ENCODE results near the gene PDE3B. TPM values are rescaled to one million over a fixed set of nuclear protein-coding genes. Genes with fewer than 3 reads are reported as not detected.

Gene PDE3B
- total RNA-seq, 1 donor: 0.36 TPM

DNA sequence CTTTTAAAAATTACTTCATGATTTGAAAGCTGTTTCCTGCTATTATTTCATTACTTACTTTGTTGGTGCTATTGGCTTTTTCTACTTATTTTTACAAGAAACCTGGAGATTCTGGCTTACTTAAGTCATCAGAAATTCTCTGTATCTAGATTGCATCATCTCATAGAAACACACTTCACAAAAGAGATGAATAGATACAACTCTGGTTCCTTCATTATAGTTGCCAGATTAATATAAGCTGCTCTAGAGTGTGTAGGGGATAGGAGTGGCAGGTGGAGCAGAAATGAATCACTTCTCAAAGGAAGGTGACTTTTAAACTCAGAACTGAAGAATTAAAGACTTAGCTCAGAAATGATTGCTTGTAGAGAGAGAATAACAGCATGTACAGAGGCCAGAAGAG is 228.4 kb downstream of the PDE3B start:
- DNase-seq (ENCODE audit: insufficient read length, low spot score, missing footprints): no peak

DNA sequence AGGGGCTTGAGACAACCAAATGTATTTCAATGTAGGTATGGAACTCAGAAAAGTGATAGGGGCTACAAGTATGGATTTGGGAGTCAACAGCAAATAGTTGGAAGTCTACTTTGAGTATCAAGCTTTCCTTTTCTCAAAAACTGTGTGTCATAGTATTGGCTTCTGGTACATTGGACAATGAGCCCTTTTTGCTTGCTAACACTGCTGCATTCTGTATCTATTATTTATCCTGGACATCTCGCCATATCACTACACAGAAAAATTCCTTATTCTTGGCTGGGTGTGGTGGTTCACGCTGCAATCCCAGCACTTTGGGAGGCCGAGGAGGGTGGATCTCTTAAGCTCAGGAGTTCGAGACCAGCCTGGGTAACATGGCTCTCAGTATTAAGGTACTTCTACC is 230.0 kb downstream of the PDE3B start:
- no peak overlapping the region for H3K4me3 ChIP-seq (ENCODE audit: insufficient read depth, low read length)
- no peaks in the 10 kb centered on the region for H3K27me3 ChIP-seq (ENCODE audit: insufficient read depth, low read length)
- no peak overlapping the region for H3K27ac ChIP-seq (ENCODE audit: low read depth, low read length)
- no peaks in the 10 kb centered on the region for H3K4me1 ChIP-seq (ENCODE audit: insufficient read depth, low read length)
- no peaks in the 10 kb centered on the region for H3K36me3 ChIP-seq (ENCODE audit: insufficient read depth, low read length)
- H3K9me3 ChIP-seq (ENCODE audit: low read depth, low read length): no peaks in the 10 kb centered on the region
- no peak overlapping the region for H2AFZ ChIP-seq (ENCODE audit: low read length)
- TF ChIP-seq, protein P1, sequence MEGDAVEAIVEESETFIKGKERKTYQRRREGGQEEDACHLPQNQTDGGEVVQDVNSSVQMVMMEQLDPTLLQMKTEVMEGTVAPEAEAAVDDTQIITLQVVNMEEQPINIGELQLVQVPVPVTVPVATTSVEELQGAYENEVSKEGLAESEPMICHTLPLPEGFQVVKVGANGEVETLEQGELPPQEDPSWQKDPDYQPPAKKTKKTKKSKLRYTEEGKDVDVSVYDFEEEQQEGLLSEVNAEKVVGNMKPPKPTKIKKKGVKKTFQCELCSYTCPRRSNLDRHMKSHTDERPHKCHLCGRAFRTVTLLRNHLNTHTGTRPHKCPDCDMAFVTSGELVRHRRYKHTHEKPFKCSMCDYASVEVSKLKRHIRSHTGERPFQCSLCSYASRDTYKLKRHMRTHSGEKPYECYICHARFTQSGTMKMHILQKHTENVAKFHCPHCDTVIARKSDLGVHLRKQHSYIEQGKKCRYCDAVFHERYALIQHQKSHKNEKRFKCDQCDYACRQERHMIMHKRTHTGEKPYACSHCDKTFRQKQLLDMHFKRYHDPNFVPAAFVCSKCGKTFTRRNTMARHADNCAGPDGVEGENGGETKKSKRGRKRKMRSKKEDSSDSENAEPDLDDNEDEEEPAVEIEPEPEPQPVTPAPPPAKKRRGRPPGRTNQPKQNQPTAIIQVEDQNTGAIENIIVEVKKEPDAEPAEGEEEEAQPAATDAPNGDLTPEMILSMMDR (IDR thresholded peaks at IDR 0.05; ENCODE audit: extremely low read depth, low read depth, low read length): no peak
- DNase-seq (ENCODE audit: insufficient read length, low spot score, missing footprints): no peak
- no peaks in the 10 kb centered on the region for H3K79me2 ChIP-seq (ENCODE audit: insufficient read depth, low read length)
- H3K4me2 ChIP-seq (ENCODE audit: insufficient read depth, low read length): no peak overlapping the region
- no peaks in the 10 kb centered on the region for H4K20me1 ChIP-seq (ENCODE audit: insufficient read depth, low read length)

More for the DNA sequence above, 228.4 kb downstream of the PDE3B start:
- no peak overlapping the region for H2AFZ ChIP-seq (ENCODE audit: low read length)
- H3K27me3 ChIP-seq (ENCODE audit: insufficient read depth, low read length): no peaks in the 10 kb centered on the region
- no peak overlapping the region for H3K27ac ChIP-seq (ENCODE audit: low read depth, low read length)
- H3K36me3 ChIP-seq (ENCODE audit: insufficient read depth, low read length): no peaks in the 10 kb centered on the region
- no peaks in the 10 kb centered on the region for H3K9me3 ChIP-seq (ENCODE audit: low read depth, low read length)
- no peak overlapping the region for H3K4me2 ChIP-seq (ENCODE audit: insufficient read depth, low read length)
- H3K4me3 ChIP-seq (ENCODE audit: insufficient read depth, low read length): no peak overlapping the region
- H4K20me1 ChIP-seq (ENCODE audit: insufficient read depth, low read length): no peaks in the 10 kb centered on the region
- TF ChIP-seq, protein P1 (IDR thresholded peaks at IDR 0.05; ENCODE audit: extremely low read depth, low read depth, low read length): no peak
- H3K4me1 ChIP-seq (ENCODE audit: insufficient read depth, low read length): no peaks in the 10 kb centered on the region
- H3K79me2 ChIP-seq (ENCODE audit: insufficient read depth, low read length): no peaks in the 10 kb centered on the region

DNA sequence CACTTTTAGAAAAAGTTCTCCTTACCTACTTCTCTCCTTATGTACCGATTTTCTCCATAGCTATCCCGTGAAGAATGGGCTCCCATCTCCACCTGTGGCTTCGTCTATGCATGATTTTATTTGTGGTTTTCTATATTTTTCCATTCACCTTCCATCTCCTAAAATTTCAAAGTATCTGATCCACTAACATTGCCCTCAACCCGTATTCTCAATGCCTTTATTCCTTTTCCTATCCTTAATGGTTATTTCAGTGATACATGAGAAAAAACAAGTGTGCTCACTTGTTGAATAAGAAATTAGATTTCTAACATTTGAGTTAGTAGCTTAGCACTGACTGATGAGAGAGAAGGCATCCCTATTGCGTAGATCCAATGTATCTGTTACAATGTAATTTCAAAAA is 231.6 kb downstream of the PDE3B start:
- Histone ChIP-seq H3K27ac (ENCODE audit: low read depth, low read length) (no peak overlapping the region), H3K79me2 (ENCODE audit: insufficient read depth, low read length) (no peaks in the 10 kb centered on the region), H3K27me3 (ENCODE audit: insufficient read depth, low read length) (no peaks in the 10 kb centered on the region), H3K36me3 (ENCODE audit: insufficient read depth, low read length) (no peaks in the 10 kb centered on the region), H3K9me3 (ENCODE audit: low read depth, low read length) (no peaks in the 10 kb centered on the region), H4K20me1 (ENCODE audit: insufficient read depth, low read length) (no peaks in the 10 kb centered on the region), H2AFZ (ENCODE audit: low read length) (no peak overlapping the region), H3K4me2 (ENCODE audit: insufficient read depth, low read length) (no peak overlapping the region), H3K4me1 (ENCODE audit: insufficient read depth, low read length) (no peaks in the 10 kb centered on the region), H3K4me3 (ENCODE audit: insufficient read depth, low read length) (no peak overlapping the region)
- DNase-seq (ENCODE audit: insufficient read length, low spot score, missing footprints): no peak
- TF ChIP-seq, protein P1 (IDR thresholded peaks at IDR 0.05; ENCODE audit: extremely low read depth, low read depth, low read length): no peak

DNA sequence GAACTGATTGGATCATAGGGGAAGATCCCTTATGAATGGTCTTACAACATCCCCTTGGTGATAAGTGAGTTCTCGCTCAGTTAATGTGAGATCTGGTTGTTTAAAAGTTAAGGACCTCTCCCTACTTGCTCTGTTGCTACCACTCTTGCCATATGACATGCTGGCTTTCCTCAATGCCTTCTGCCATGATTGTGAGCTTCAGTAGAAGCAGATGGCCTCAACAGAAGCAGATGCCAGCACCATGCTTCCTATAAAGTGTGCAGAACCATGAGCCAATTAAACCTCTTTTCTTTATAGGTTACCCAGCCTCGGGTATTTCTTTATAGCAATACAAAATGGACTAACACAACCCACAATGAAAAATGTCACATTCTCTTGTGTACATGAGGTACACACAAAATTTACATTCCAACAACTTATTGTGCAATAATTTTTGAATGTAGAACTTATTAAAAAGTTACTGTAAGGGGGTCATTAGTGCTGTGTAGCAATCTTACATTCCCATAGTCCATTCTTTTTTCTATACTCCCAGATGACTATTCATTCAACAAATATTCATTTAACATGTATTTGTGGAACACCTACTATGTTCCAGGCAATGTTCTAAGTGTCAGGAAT is 238.1 kb downstream of the PDE3B start:
- H3K4me2 ChIP-seq (ENCODE audit: insufficient read depth, low read length): no peak overlapping the region
- H2AFZ ChIP-seq (ENCODE audit: low read length): no peak overlapping the region
- no peaks in the 10 kb centered on the region for H3K27me3 ChIP-seq (ENCODE audit: insufficient read depth, low read length)
- no peak overlapping the region for H3K27ac ChIP-seq (ENCODE audit: low read depth, low read length)
- no peaks in the 10 kb centered on the region for H3K79me2 ChIP-seq (ENCODE audit: insufficient read depth, low read length)
- TF ChIP-seq, protein P1 (IDR thresholded peaks at IDR 0.05; ENCODE audit: extremely low read depth, low read depth, low read length): no peak
- H3K9me3 ChIP-seq (ENCODE audit: low read depth, low read length): no peaks in the 10 kb centered on the region
- no peaks in the 10 kb centered on the region for H4K20me1 ChIP-seq (ENCODE audit: insufficient read depth, low read length)
- DNase-seq (ENCODE audit: insufficient read length, low spot score, missing footprints): no peak
- no peak overlapping the region for H3K4me3 ChIP-seq (ENCODE audit: insufficient read depth, low read length)
- no peaks in the 10 kb centered on the region for H3K4me1 ChIP-seq (ENCODE audit: insufficient read depth, low read length)
- H3K36me3 ChIP-seq (ENCODE audit: insufficient read depth, low read length): no peaks in the 10 kb centered on the region

Data from osteoblast (primary cell).